GM21390 (cell line): ENCODE measurements around the gene CSH2.
"Not testable (repeated sequence)": the region's sequence is repeated elsewhere in the genome, so short reads cannot be mapped to it uniquely, and the experiment has no call there.

Source experiments
- ATAC-seq: cut with Tn5 transposase; IDR thresholded peaks from one replicate; pipeline ENCODE4 v1.9.1; 2021; ENCODE audit not compliant: unreplicated experiment

CSH2 gene

GRCh38 chr17:63856425-63856824, 17.1 kb downstream of the CSH2 start:
- ATAC-seq, result not testable (repeated sequence)

GRCh38 chr17:63855185-63855584, 18.3 kb downstream of the CSH2 start:
- ATAC-seq, result no peak

- no peak for ATAC-seq
Observed at GRCh38 chr17:63854709-63855108, 18.8 kb downstream of the CSH2 start.

GRCh38 chr17:63853260-63853659, 20.2 kb downstream of the CSH2 start:
- no peak for ATAC-seq

- ATAC-seq, result no peak
Observed at GRCh38 chr17:63850401-63850800, 23.1 kb downstream of the CSH2 start.

- peak; percentile 82 for ATAC-seq
Observed at GRCh38 chr17:63848834-63849689, 24.4 kb downstream of the CSH2 start.

- ATAC-seq, result no peak
Observed at GRCh38 chr17:63847525-63848249, 25.8 kb downstream of the CSH2 start.

- ATAC-seq, result no peak
Observed at GRCh38 chr17:63845509-63845908, 28.0 kb downstream of the CSH2 start.

- no peak for ATAC-seq
Observed at GRCh38 chr17:63843910-63844677, 29.4 kb downstream of the CSH2 start.

GRCh38 chr17:63843387-63843888, 30.0 kb downstream of the CSH2 start:
- not testable (repeated sequence) for ATAC-seq

GRCh38 chr17:63842540-63843386, 30.7 kb downstream of the CSH2 start, which contains the start of gene SMARCD2:
Gene SMARCD2, minus strand, starts transcription at chr17:63842685. Its CDS starts 11 bp downstream, at chr17:63842674.
- peak; percentile 75 for ATAC-seq

GRCh38 chr17:63842173-63842539, 31.3 kb downstream of the CSH2 start:
- ATAC-seq, result peak; percentile 23

- ATAC-seq, result no peak
Observed at GRCh38 chr17:63841350-63842172, 31.9 kb downstream of the CSH2 start.

- no peak for ATAC-seq
Observed at GRCh38 chr17:63840591-63841349, 32.7 kb downstream of the CSH2 start.

- no peak for ATAC-seq
Observed at GRCh38 chr17:63838631-63839171, 34.8 kb downstream of the CSH2 start.

- no peak for ATAC-seq
Observed at GRCh38 chr17:63837962-63838600, 35.4 kb downstream of the CSH2 start.

- no peak for ATAC-seq
Observed at GRCh38 chr17:63837480-63837879, 36.0 kb downstream of the CSH2 start.

- no peak for ATAC-seq
Observed at GRCh38 chr17:63836811-63837210, 36.7 kb downstream of the CSH2 start.
